GM19239 (cell line): Measurements from ENCODE around the gene SCAPER.
"Not testable (repeated sequence)": the region's sequence is repeated elsewhere in the genome, so short reads cannot be mapped to it uniquely, and the experiment has no call there.

Experiments used
- DNase-seq: peaks from one replicate; pipeline ENCODE4 v3.0.0; 2011; ENCODE audit warnings: low spot score; ENCODE audit not compliant: insufficient read length
- FAIRE-seq: peaks from 2 replicates; lab custom pipeline; 2011; peaks lifted over from hg19 to GRCh38; lab: Jason Lieb, UNC

SCAPER gene

DNA sequence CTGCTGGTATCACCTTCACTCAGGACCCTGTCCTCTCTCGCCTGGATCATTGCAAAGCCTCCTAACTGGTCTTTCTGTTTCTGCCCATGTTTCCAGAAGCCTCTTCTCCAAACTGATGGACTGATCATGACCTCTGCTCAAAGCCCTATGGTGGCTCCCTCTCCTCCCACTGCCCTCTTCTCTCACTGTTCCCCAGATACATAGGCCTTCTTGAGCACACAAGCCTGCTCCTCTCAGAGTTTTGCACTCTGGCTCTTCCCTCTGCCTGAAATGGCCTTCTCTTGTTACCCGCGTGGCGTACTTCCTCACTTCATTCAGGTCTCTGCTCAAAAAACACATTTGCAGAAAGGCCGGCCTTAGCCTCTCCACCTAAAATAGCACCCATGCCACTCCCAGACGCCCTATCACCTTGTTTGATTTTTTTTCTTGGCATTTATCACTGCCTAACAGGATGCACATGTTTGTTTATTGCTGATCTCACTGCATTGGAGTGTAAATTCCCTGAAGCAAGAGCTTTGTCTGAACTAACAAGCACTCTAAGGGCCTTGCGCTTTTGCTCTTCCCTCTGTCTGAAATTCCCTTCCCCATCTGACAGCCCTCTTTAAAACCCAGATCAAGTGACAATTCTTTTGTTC lies 592.5 kb downstream of the SCAPER start:
- FAIRE-seq, result no peak
- DNase-seq, result no peak

DNA sequence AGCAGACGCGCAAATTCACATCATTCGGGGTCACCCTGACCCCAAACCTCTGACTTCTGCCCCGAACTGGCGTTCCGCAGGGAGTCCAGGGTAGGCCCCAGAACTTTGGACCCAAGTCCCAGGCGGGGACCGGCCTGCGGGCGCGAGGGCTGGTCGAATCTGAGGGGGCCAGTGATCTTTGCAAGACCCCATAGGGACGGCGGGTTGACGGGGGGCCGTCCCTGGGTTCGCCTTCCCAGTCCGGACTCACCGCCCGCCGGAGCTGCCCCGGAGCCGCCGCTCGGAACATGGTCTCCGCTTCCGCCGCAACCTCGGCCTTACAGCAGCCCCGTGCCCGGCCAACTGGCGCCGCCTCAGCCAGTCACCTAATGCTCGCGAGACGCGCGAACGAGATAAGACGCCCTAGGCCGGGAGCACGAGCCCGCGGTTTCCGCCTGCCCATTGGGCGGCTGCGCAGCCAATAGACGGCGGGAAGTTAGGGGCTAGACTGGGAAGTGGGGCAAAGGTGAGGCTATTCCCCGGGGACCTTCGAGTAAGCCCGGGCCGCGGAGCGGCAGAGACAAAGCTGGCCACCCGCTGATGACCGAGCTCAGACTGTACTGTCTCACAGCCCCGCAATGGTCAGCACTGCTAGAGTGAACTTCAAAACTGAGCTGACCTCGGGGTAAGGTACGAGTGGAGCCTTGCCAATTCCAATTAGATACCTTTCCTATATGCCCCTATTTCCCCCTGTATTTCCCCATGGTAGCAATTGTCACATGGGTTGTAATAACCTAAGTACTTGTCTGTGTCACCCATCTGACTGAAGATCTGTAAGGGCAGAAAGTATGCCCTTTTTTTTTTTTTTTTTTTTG lies 593.8 kb downstream of the SCAPER start, which contains the start of gene ETFA:
Gene ETFA, minus strand, starts transcription at position 370 of the 854 bp plus-strand sequence. Its CDS starts 81 bp downstream, at position 289.
- peak; percentile 96 for FAIRE-seq
- DNase-seq, result peak; percentile 93

DNA sequence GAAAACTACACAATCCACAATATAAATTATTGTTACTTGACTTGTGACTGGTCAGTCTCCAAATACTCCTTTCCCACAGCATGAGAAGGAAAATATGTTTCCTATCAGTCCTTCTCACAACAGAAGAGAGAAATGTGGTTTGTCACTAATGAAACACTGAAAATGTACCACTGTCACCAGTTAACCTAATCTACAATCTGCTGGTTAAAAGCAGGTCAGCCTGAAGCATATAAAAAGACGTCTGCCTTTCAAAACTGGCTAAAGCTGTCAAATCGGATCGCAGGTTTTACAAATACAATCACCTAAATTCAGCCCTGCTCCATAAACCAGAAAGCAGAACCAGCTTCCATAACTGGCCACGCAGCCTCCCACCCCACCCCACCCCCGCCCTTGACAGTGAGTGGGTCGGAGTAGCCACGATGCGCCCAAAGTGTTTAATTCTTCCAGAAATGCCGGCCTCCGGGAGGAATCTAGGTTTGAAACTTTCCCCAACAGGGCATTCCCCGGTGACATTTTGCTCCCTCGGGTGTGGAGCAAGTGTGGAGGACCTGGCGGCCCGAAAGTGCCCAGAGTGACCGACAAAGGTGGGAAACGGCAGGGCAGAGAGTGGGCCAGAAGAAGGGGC lies 594.6 kb downstream of the SCAPER start:
- no peak for DNase-seq
- peak; percentile 57 for FAIRE-seq

DNA sequence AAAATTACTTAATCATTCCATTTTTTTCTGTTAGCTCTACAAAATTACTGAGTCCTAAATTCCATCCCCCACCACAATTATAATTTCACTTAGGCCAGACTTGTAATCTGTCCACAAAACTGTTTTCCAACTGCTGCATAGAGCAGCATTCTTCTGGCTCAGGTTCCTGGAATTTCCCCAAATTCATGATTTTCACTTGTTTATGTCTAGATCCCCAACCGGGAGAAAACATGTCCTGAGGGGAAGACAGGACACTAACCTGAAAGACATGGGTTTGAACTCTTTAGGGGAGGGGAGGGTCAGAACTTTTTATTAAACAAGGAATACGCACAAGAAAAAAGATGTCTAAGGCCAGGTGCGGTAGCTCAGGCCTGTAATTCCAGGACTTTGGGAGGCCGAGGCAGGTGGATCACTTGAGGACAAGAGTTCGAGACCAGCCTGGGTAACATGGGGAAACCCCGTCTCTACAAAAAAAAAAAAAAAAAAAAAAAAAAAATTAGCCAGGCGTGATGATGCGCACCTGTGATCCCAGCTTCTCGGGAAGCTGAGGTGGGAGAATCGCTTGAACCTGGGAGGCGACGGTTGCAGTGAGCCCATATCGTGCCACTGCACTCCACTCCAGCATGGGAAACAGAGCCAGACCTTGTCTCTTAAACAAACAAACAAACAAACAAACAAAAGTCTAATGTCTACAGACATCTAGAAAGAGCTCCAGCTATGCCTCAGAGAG lies 595.4 kb downstream of the SCAPER start:
- DNase-seq, result no peak
- FAIRE-seq, result no peak

DNA sequence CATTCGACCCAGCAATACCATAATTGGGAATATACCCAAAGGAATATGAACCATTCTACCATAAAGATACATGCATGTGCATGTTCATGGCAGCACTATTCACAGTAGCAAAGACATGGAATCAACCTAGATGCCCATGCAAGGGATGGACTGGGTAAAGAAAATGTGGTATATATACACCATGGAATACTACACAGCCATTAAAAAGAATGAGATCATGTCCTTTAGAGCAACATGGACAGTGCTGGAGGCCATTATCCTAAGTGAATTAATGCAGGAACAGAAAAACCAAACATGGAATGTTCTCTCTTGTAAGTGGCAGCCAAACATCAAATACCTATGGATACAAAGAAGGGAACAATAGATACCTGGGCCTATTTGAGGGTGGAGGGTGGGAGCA lies 601.2 kb downstream of the SCAPER start:
- DNase-seq (no peak), FAIRE-seq (no peak)

DNA sequence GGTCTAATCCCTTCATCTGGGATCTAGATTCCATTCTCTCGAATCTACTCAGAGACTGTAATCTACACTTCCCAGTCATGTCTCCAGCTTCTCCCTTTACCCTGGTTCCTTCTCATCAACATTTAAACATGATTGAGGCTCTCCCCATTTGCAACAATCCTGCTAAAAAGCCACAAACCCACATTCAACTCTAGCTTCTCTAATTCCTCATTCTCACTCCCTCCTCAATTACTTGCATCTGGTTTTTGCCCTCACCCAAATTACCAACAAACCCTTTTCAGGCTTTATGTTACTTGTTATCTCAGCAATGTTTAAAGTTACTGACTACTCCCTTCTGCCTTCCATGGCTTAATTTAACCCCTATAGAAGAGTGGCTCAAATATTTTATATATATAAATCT lies 605.4 kb downstream of the SCAPER start:
- DNase-seq (no peak), FAIRE-seq (no peak)

DNA sequence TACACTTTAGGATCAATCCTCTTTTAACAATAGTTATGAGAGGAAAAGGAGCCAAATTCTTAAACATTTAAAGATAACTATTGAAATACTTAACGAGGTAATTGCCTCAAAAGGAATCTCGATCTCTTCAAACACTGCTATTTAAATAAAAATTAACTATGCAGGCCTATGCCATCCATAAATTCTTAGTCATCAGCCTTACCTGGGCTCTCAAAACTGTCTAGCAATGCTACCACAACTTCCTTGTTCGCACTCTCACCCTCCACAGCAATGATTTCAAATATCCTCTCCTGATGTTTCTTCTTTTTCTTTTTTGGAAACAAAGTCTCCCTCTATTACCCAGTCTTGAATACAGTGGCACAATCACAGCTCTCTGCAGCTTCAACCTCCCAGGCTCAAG lies 606.2 kb downstream of the SCAPER start:
- no peak for DNase-seq
- no peak for FAIRE-seq

DNA sequence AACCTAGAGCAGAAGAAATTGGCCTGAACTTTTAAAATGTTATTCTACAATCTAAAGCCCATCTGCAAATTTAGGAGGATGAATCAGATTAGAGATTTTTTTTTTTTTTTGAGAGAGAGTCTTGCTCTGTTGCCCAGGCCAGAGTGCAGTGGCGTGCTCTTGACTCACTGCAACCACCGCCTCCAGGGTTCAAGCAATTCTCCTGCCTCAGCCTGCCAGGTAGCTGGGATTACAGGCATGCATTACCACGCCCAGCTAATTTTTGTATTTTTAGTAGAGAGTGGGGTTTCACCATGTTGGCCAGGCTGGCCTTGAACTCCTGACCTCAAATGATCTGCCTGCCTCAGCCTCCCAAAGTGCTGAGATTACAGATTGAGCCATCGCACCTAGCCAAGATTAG lies 607.2 kb downstream of the SCAPER start:
- not testable (repeated sequence) for DNase-seq, FAIRE-seq
